Measurements from ENCODE around the gene AADAT. TPM values are rescaled to one million over a fixed set of nuclear protein-coding genes. Genes with fewer than 3 reads are reported as not detected.

The AADAT gene
- total and polyA plus RNA-seq, 9 of the 15 experiments (the other 6 are each of a cell fraction or from before 2014, with no cell fraction given): 0.06 to 0.07 TPM; not detected in 7

DNA sequence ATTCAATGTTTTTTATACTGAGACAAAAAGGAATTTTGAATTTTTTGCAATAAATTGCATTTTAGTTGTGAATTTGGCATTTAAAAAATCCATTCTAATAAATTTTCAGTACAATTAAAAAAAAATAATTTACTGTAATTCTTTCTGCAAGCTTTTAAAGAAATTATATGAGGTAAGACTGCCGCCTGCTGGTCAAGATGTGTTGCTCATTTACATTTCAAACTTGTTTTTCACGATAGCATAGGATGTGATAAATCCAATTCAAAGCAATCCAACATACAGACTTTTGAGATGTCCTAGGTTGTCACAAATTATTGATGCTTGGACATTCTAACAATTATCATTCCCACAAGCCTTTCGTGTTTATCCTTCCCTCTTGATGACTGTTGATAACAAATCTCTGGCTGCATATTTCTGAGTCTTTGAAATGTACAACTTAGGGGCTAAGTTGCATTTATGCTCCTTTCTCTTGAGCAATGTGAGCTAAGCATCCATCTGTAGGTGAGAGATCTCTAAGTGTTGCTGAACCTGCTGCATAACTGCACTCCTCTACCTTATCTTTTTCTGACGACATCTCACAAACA is 41.9 kb downstream of the AADAT start:
- Histone ChIP-seq H3K4me2 (ENCODE audit: insufficient read depth, low read length) (no peak overlapping the region), H3K27ac (ENCODE audit: extremely low read depth, low read depth, low read length) (no peak overlapping the region), H3K4me3 (no peak overlapping the region), H3K9ac (ENCODE audit: insufficient read depth in 1 of 2, low read depth in 2 of 2, low read length in 2 of 2) (no peak overlapping the region), H3K27me3 (ENCODE audit: control insufficient read depth in 2 of 2, insufficient read depth in 2 of 2, low read length in 2 of 2) (no peaks in the 10 kb centered on the region), H4K20me1 (replicated peaks; ENCODE audit: control insufficient read depth, insufficient read depth, low read length) (no peaks in the 10 kb centered on the region), H3K4me1 (replicated peaks in 1 of 2; ENCODE audit: control insufficient read depth in 2 of 2, insufficient read depth in 2 of 2, low read length in 2 of 2) (no peaks in the 10 kb centered on the region), H3K79me2 (ENCODE audit: control insufficient read depth, insufficient read depth, low read length) (no peaks in the 10 kb centered on the region), H2AFZ (ENCODE audit: low read depth, low read length) (no peak overlapping the region), H3K36me3 (ENCODE audit: control insufficient read depth, insufficient read depth, low read length) (no peaks in the 10 kb centered on the region), H3K9me3 (replicated peaks; ENCODE audit: control insufficient read depth, insufficient read depth, low read depth, low read length) (no peaks in the 10 kb centered on the region), H3K9me1 (ENCODE audit: control insufficient read depth, insufficient read depth, low read length) (no peaks in the 10 kb centered on the region)
- no TSS peak for BruUV-seq (replicated peaks)
- FAIRE-seq: peak; percentile 73
- CTCF ChIA-PET (ENCODE audit: low intra/inter-chr PET ratio): interaction anchor here (0.7 to 1.7 kb wide), 4 partner anchors 142 to 435 kb away, joined by 3 to 12 read pairs (median 5); no protein-coding TSS in a partner anchor
- in situ Hi-C loops (cut with MboI): loop anchor here (25.0 kb wide), 1 partner anchor 436 kb away; the partner anchor contains the start of genes CLCN3 and NEK1
- POLR2A ChIA-PET: no interaction called here
- DNase-seq (ENCODE audit: extremely low read depth in 1 of 4, low spot score in 3 of 4): peak; percentile 23 to 73 (median 26)
- intact Hi-C loops (cut with micrococcal nuclease): loop anchor here (1.0 to 10.0 kb wide), 3 partner anchors 143 to 435 kb away; no protein-coding TSS in a partner anchor
- WGBS (ENCODE audit: insufficient coverage, low coverage, missing lambda C conversion rate): 0% methylated on average over 4 of the region's 4 CpGs
- ATAC-seq: peak; percentile 47; the same call in 1 of the 3 replicates
- no peak for TF ChIP-seq TEAD1 (CRISPR knock-in tag; IDR thresholded peaks at IDR 0.05)
- TF ChIP-seq KLF10 (CRISPR knock-in tag; IDR thresholded peaks at IDR 0.05): no peak
- no peak for TF ChIP-seq ZBTB2 (IDR thresholded peaks at IDR 0.05)
- no peak for TF ChIP-seq POLR2AphosphoS2 (IDR thresholded peaks at IDR 0.05; ENCODE audit: low read length)
- no peak for TF ChIP-seq ID3 (CRISPR knock-in tag; IDR thresholded peaks at IDR 0.05)
- no peak for TF ChIP-seq ID3 (tag; IDR thresholded peaks at IDR 0.05)
- TF ChIP-seq NBN (IDR thresholded peaks at IDR 0.05; ENCODE audit: low read depth): no peak
- peak; percentile 49 to 87 (median 67); a peak in 5 of 6 replicates for TF ChIP-seq CTCF (IDR thresholded peaks at IDR 0.05 in 2 of 3, conservative IDR thresholded peaks at IDR 0.05 in 1 of 3; ENCODE audit: insufficient read depth in 2 of 3, low read depth in 1 of 3, low read length in 3 of 3)
- no peak for TF ChIP-seq ZC3H11A (IDR thresholded peaks at IDR 0.05; ENCODE audit: low read depth, low read length)
- no peak for TF ChIP-seq MTA3 (IDR thresholded peaks at IDR 0.05; ENCODE audit: borderline replicate concordance)
- 0 out of 2 replicates have a peak, but pooled peaks have one; percentile 28 for TF ChIP-seq ARID2 (IDR thresholded peaks at IDR 0.05)
- TF ChIP-seq, protein P1, sequence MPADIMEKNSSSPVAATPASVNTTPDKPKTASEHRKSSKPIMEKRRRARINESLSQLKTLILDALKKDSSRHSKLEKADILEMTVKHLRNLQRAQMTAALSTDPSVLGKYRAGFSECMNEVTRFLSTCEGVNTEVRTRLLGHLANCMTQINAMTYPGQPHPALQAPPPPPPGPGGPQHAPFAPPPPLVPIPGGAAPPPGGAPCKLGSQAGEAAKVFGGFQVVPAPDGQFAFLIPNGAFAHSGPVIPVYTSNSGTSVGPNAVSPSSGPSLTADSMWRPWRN (IDR thresholded peaks at IDR 0.05; ENCODE audit: low read depth): no peak
- TF ChIP-seq TBP (optimal IDR thresholded peaks at IDR 0.05; ENCODE audit: low read depth, low read length): no peak
- TF ChIP-seq CHD1 (IDR thresholded peaks at IDR 0.05; ENCODE audit: low read length): no peak
- no peak for TF ChIP-seq PRPF4 (IDR thresholded peaks at IDR 0.05; ENCODE audit: insufficient read depth, low read depth, low read length, poor library complexity, severe bottlenecking)
- TF ChIP-seq, protein P2, sequence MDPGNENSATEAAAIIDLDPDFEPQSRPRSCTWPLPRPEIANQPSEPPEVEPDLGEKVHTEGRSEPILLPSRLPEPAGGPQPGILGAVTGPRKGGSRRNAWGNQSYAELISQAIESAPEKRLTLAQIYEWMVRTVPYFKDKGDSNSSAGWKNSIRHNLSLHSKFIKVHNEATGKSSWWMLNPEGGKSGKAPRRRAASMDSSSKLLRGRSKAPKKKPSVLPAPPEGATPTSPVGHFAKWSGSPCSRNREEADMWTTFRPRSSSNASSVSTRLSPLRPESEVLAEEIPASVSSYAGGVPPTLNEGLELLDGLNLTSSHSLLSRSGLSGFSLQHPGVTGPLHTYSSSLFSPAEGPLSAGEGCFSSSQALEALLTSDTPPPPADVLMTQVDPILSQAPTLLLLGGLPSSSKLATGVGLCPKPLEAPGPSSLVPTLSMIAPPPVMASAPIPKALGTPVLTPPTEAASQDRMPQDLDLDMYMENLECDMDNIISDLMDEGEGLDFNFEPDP (CRISPR knock-in tag; IDR thresholded peaks at IDR 0.05): no peak

All from K562 (cell line).